Measurements from ENCODE around the gene TCF12.

Gene TCF12

GRCh38 chr15:57306944-57307411, 388.5 kb downstream of the TCF12 start:
- H3K4me3 ChIP-seq (ENCODE audit: low read length) = peak overlapping the region; percentile 51
- TF ChIP-seq CTCF (IDR thresholded peaks at IDR 0.05; ENCODE audit: insufficient read depth, low read depth, low read length, missing control alignments) = no peak
- DNase-seq (ENCODE audit: low read depth) = no peak

- H3K4me3 ChIP-seq (ENCODE audit: low read length) = no peak overlapping the region
- DNase-seq (ENCODE audit: low read depth) = no peak
- TF ChIP-seq CTCF (IDR thresholded peaks at IDR 0.05; ENCODE audit: insufficient read depth, low read depth, low read length, missing control alignments) = no peak
Observed at GRCh38 chr15:57307527-57308169, 389.2 kb downstream of the TCF12 start.

GRCh38 chr15:57308170-57308545, 389.7 kb downstream of the TCF12 start:
- H3K4me3 ChIP-seq (ENCODE audit: low read length) = no peak overlapping the region
- no peak for DNase-seq (ENCODE audit: low read depth)
- TF ChIP-seq CTCF (IDR thresholded peaks at IDR 0.05; ENCODE audit: insufficient read depth, low read depth, low read length, missing control alignments) = no peak

GRCh38 chr15:57309856-57310760, 391.7 kb downstream of the TCF12 start:
- no peak for DNase-seq (ENCODE audit: low read depth)
- no peak for TF ChIP-seq CTCF (IDR thresholded peaks at IDR 0.05; ENCODE audit: insufficient read depth, low read depth, low read length, missing control alignments)
- no peak overlapping the region for H3K4me3 ChIP-seq (ENCODE audit: low read length)

GRCh38 chr15:57310876-57311275, 392.4 kb downstream of the TCF12 start:
- no peak for DNase-seq (ENCODE audit: low read depth)
- no peak for TF ChIP-seq CTCF (IDR thresholded peaks at IDR 0.05; ENCODE audit: insufficient read depth, low read depth, low read length, missing control alignments)
- no peak overlapping the region for H3K4me3 ChIP-seq (ENCODE audit: low read length)

GRCh38 chr15:57312006-57312317, 393.5 kb downstream of the TCF12 start:
- no peak for DNase-seq (ENCODE audit: low read depth)
- no peak for TF ChIP-seq CTCF (IDR thresholded peaks at IDR 0.05; ENCODE audit: insufficient read depth, low read depth, low read length, missing control alignments)
- H3K4me3 ChIP-seq (ENCODE audit: low read length) = no peak overlapping the region

All from epithelial cell of esophagus (primary cell).